ENCODE results near the gene AGBL1. TPM values are rescaled to one million over a fixed set of nuclear protein-coding genes. Genes with fewer than 3 reads are reported as not detected.

AGBL1 gene
- total and polyA plus RNA-seq, 8 donors, result under 0.01 to 0.18 TPM; not detected in 6

- no peak for TF ChIP-seq CTCF (IDR thresholded peaks at IDR 0.05)
- no peak for TF ChIP-seq EP300 (IDR thresholded peaks at IDR 0.05)
- TF ChIP-seq POLR2A (IDR thresholded peaks at IDR 0.05), result no peak
- no peak for TF ChIP-seq POLR2AphosphoS5 (IDR thresholded peaks at IDR 0.05)
- Histone ChIP-seq H3K4me3 (no peak overlapping the region), H3K27ac (no peak overlapping the region), H3K4me1 (no peaks in the 10 kb centered on the region), H3K9me3 (no peaks in the 10 kb centered on the region), H3K27me3 (no peaks in the 10 kb centered on the region), H3K36me3 (no peaks in the 10 kb centered on the region)
- DNase-seq, result no peak
- intact Hi-C loops (cut with DNase I; ENCODE audit: low total_unique reads), result no loop called here
- WGBS, 5 donors, result 62 to 82% (median 70%) methylated on average over 3 of the region's 3 CpGs
These were observed 46.1 kb downstream of the AGBL1 start for GRCh38 chr15:86125775-86126174.

GRCh38 chr15:86127547-86127946, 47.9 kb downstream of the AGBL1 start:
- DNase-seq, result no peak
- TF ChIP-seq CTCF (IDR thresholded peaks at IDR 0.05), result no peak
- 69 to 82% (median 81%) methylated on average over 3 of the region's 3 CpGs for WGBS, 5 donors
- no peak overlapping the region for H3K27ac ChIP-seq
- no peaks in the 10 kb centered on the region for H3K36me3 ChIP-seq
- H3K4me1 ChIP-seq, result no peaks in the 10 kb centered on the region
- H3K4me3 ChIP-seq, result no peak overlapping the region
- no peaks in the 10 kb centered on the region for H3K27me3 ChIP-seq
- intact Hi-C loops (cut with DNase I; ENCODE audit: low total_unique reads), result no loop called here
- H3K9me3 ChIP-seq, result no peaks in the 10 kb centered on the region

GRCh38 chr15:86135041-86135440, 55.4 kb downstream of the AGBL1 start:
- H3K27me3 ChIP-seq, result no peaks in the 10 kb centered on the region
- intact Hi-C loops (cut with DNase I; ENCODE audit: low total_unique reads), result no loop called here
- H3K36me3 ChIP-seq, result no peaks in the 10 kb centered on the region
- no peaks in the 10 kb centered on the region for H3K4me1 ChIP-seq
- no peak overlapping the region for H3K4me3 ChIP-seq
- 34 to 71% (median 58%) methylated on average over 6 of the region's 6 CpGs for WGBS, 5 donors
- DNase-seq, result peak in 1 of 2 donors; percentile 28
- no peak overlapping the region for H3K27ac ChIP-seq
- TF ChIP-seq CTCF (IDR thresholded peaks at IDR 0.05) (no peak), EP300 (IDR thresholded peaks at IDR 0.05) (no peak), POLR2A (IDR thresholded peaks at IDR 0.05) (no peak), POLR2AphosphoS5 (IDR thresholded peaks at IDR 0.05) (no peak)
- no peaks in the 10 kb centered on the region for H3K9me3 ChIP-seq

GRCh38 chr15:86136861-86137260, 57.2 kb downstream of the AGBL1 start:
- no peak overlapping the region for H3K27ac ChIP-seq
- WGBS, 5 donors, result 56 to 63% (median 61%) methylated on average over 2 of the region's 2 CpGs
- H3K9me3 ChIP-seq, result no peaks in the 10 kb centered on the region
- DNase-seq, result no peak
- TF ChIP-seq POLR2AphosphoS5 (IDR thresholded peaks at IDR 0.05), result no peak
- no peak for TF ChIP-seq EP300 (IDR thresholded peaks at IDR 0.05)
- no peak for TF ChIP-seq POLR2A (IDR thresholded peaks at IDR 0.05)
- TF ChIP-seq CTCF (IDR thresholded peaks at IDR 0.05), result no peak
- no peaks in the 10 kb centered on the region for H3K36me3 ChIP-seq
- H3K4me3 ChIP-seq, result no peak overlapping the region
- H3K27me3 ChIP-seq, result no peaks in the 10 kb centered on the region
- intact Hi-C loops (cut with DNase I; ENCODE audit: low total_unique reads), result no loop called here
- H3K4me1 ChIP-seq, result no peaks in the 10 kb centered on the region
